Measurements from ENCODE around the gene LYPD1.
"Not testable (repeated sequence)": the region's sequence is repeated elsewhere in the genome, so short reads cannot be mapped to it uniquely, and the experiment has no call there.

Gene LYPD1

GRCh38 chr2:132669908-132670495 lies at the start of gene LYPD1:
Gene LYPD1, minus strand, starts transcription at chr2:132670205. Its CDS starts 273 bp downstream, at chr2:132669932.
- DNase-seq (ENCODE audit: low read depth), result no peak

- DNase-seq (ENCODE audit: low read depth), result no peak
Observed at GRCh38 chr2:132719480-132719879, 49.5 kb upstream of the LYPD1 start.

- no peak for DNase-seq (ENCODE audit: low read depth)
Observed at GRCh38 chr2:132716954-132717353, 46.9 kb upstream of the LYPD1 start.

- no peak for DNase-seq (ENCODE audit: low read depth)
Observed at GRCh38 chr2:132715386-132716351, 45.7 kb upstream of the LYPD1 start.

- no peak for DNase-seq (ENCODE audit: low read depth)
Observed at GRCh38 chr2:132703396-132703795, 33.4 kb upstream of the LYPD1 start.

- DNase-seq (ENCODE audit: low read depth), result no peak
Observed at GRCh38 chr2:132701810-132702209, 31.8 kb upstream of the LYPD1 start.

- not testable (repeated sequence) for DNase-seq (ENCODE audit: low read depth)
Observed at GRCh38 chr2:132699802-132700201, 29.8 kb upstream of the LYPD1 start.

GRCh38 chr2:132698347-132698746 lies 28.3 kb upstream of the LYPD1 start:
- not testable (repeated sequence) for DNase-seq (ENCODE audit: low read depth)

GRCh38 chr2:132697556-132698205 lies 27.7 kb upstream of the LYPD1 start:
- DNase-seq (ENCODE audit: low read depth), result no peak

GRCh38 chr2:132692816-132693215 lies 22.8 kb upstream of the LYPD1 start:
- DNase-seq (ENCODE audit: low read depth), result no peak

GRCh38 chr2:132691556-132691955 lies 21.6 kb upstream of the LYPD1 start:
- no peak for DNase-seq (ENCODE audit: low read depth)

- no peak for DNase-seq (ENCODE audit: low read depth)
Observed at GRCh38 chr2:132690664-132691303, 20.8 kb upstream of the LYPD1 start.

GRCh38 chr2:132681766-132682165 lies 11.8 kb upstream of the LYPD1 start:
- no peak for DNase-seq (ENCODE audit: low read depth)

- DNase-seq (ENCODE audit: low read depth), result no peak
Observed at GRCh38 chr2:132680544-132680943, 10.5 kb upstream of the LYPD1 start.

- no peak for DNase-seq (ENCODE audit: low read depth)
Observed at GRCh38 chr2:132678483-132678882, 8.5 kb upstream of the LYPD1 start.

GRCh38 chr2:132677661-132678060 lies 7.7 kb upstream of the LYPD1 start:
- DNase-seq (ENCODE audit: low read depth), result no peak

- no peak for DNase-seq (ENCODE audit: low read depth)
Observed at GRCh38 chr2:132676999-132677398, 7.0 kb upstream of the LYPD1 start.

- no peak for DNase-seq (ENCODE audit: low read depth)
Observed at GRCh38 chr2:132671151-132671835, 1.3 kb upstream of the LYPD1 start.

- no peak for DNase-seq (ENCODE audit: low read depth)
Observed at GRCh38 chr2:132670496-132671150, 618 bp upstream of the LYPD1 start.

GRCh38 chr2:132668987-132669907 lies 758 bp downstream of the LYPD1 start:
- no peak for DNase-seq (ENCODE audit: low read depth)

All from stimulated activated CD8-positive, alpha-beta memory T cell treated with anti-CD3 and anti-CD28 coated beads, Interleukin-12 subunit alpha, Interleukin-12 subunit beta, amount 100 ng/mL, for 1 hour (primary cell).